Activated CD4-positive, alpha-beta T cell treated with anti-CD3 and anti-CD28 coated beads, Interleukin-2, amount 10 ng/mL, durations not matched to agents 24 days and 14 days (primary cell): ENCODE results near the gene ZRANB3. TPM values are rescaled to one million over a fixed set of nuclear protein-coding genes. Genes with fewer than 3 reads are reported as not detected.
"Not testable (repeated sequence)": the region's sequence is repeated elsewhere in the genome, so short reads cannot be mapped to it uniquely, and the experiment has no call there.

ENCODE experiments used
- DNase-seq: peaks from one replicate; pipeline ENCODE4 v3.0.0; 2022
- H3K27ac Mint-ChIP-seq: one replicate; pipeline ENCODE4 v1.8.0; 2022; ENCODE audit warnings: mild to moderate bottlenecking, mixed read lengths
- H3K27me3 Mint-ChIP-seq: one replicate; pipeline ENCODE4 v1.8.0; 2022; ENCODE audit warnings: mixed read lengths
- H3K36me3 Mint-ChIP-seq: one replicate; pipeline ENCODE4 v1.8.0; 2022; ENCODE audit warnings: low read depth, mild to moderate bottlenecking, mixed read lengths
- H3K4me1 Mint-ChIP-seq: one replicate; pipeline ENCODE4 v1.8.0; 2021; ENCODE audit warnings: mixed read lengths
- H3K4me3 Mint-ChIP-seq: one replicate; pipeline ENCODE4 v1.8.0; 2022; ENCODE audit warnings: mild to moderate bottlenecking, moderate library complexity, mixed read lengths
- H3K9me3 Mint-ChIP-seq: one replicate; pipeline ENCODE4 v1.8.0; 2021; ENCODE audit warnings: mixed read lengths
- intact Hi-C: fragments of 100-400 bp; cut with micrococcal nuclease; formaldehyde crosslinking; loops from one replicate; pipeline ENCODE4 v1.15.1; 2023
- total RNA-seq: library from RNA; stranded (reverse); gene quantifications from 2 replicates; pipeline ENCODE4 v1.2.3, GENCODE V29; 2022

The ZRANB3 gene
- total RNA-seq, 1 donor from 2014 or later: 6.8 TPM

DNA sequence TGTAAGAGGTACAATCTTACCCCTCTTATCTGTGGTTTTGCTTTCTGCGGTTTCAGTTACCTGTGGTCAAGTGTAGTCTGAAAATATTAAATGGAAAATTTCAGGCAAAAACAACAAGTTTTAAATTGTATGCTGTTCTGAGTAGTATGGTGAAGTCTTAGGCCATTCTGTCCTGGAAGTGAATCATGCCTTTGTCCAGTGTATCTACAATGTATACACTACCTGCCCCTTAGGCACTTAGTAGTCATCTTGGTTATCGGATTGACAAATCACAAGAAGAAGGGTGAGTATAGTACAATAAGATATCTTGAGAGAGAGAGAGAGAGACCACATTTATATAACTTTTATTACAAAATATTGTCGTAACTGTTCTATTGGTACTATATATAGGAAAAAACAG, 435.4 kb downstream of the ZRANB3 start:
- Mint-ChIP-seq H3K27me3 (no peaks in the 10 kb centered on the region), H3K4me1 (peaks cover 16% of the 10 kb centered on the region), H3K36me3 (peaks cover 34% of the 10 kb centered on the region), H3K4me3 (no peak overlapping the region), H3K27ac (no peak overlapping the region), H3K9me3 (peaks cover 5% of the 10 kb centered on the region)
- DNase-seq: no peak
- intact Hi-C loops: no loop called here

DNA sequence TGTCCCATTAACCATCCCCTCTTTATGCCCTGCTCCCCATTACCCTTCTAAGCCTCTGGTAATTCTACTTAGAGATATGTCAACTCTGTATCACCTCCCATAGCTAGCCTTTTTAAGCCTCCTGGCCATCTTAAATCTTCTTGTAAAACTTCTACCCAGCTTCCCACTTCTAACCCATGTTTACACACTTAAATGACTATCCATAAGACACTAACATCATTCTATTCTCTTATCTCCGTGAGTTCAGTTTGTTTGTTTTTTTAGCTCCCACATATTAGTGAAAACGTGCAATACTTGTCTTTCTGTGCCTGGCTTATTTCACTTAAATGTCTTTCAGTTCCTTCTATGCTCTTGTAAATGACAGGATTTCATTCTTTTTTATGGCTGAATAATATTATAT, 436.5 kb downstream of the ZRANB3 start:
- Mint-ChIP-seq H3K27me3 (no peaks in the 10 kb centered on the region), H3K27ac (no peak overlapping the region), H3K4me1 (peaks cover 11% of the 10 kb centered on the region), H3K36me3 (peaks cover 36% of the 10 kb centered on the region), H3K4me3 (no peak overlapping the region), H3K9me3 (peaks cover 6% of the 10 kb centered on the region)
- DNase-seq: no peak
- intact Hi-C loops: no loop called here

DNA sequence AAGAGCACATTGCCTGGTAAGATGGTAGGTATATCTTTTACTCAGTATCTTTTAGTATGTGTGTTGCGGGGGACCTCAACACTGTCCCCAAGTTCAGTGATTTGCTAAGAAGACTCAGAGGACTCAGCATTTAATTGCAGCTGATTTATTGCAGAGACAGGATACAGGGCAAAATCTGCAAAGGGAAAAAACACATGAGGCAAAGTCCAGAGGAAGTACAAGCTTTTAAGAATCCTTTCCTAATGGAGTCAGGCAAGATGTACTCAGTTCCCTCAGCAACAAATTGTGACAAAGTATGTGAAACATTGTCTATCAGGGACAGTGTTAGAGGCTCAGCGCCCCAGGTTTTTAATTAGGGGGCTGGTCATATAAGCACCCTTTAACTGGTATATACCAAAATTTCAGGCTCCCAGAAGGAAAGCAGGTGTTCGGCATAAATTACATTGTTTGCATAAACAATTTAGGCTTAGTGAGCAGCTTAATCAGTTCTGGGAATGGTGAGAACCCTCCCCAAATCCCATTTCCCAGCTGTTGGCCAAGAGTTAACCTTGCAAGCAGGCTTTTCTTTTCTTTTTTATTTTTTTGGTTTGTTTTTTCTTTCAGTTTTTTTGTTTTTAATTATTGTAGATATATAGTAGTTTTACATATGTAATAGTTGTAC, 437.2 kb downstream of the ZRANB3 start:
- no peak overlapping the region for H3K27ac Mint-ChIP-seq
- peaks cover 7% of the 10 kb centered on the region for H3K4me1 Mint-ChIP-seq
- no peak overlapping the region for H3K4me3 Mint-ChIP-seq
- H3K36me3 Mint-ChIP-seq: peaks cover 40% of the 10 kb centered on the region
- DNase-seq: no peak
- peaks cover 11% of the 10 kb centered on the region for H3K9me3 Mint-ChIP-seq
- intact Hi-C loops: no loop called here
- H3K27me3 Mint-ChIP-seq: no peaks in the 10 kb centered on the region

DNA sequence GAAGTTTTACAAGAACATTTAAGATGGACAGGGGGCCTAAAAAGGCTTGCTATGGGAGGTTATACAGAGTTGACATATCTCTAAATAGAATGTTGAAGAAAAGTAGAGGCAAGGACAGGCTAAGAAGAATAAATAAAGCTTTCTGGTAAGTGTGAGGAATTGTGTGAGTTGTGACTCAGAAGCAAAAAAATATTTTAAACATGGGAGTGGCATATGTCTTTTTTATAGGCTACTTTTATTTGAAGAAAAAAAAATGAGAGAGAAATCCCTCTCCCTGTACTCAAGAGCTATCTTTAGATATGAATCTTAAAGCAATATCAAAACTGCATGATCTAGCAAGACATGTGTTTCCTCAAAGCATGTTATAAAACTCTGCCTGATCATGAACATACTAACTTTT, 437.8 kb downstream of the ZRANB3 start:
- Mint-ChIP-seq H3K27ac (no peak overlapping the region), H3K4me1 (peaks cover 7% of the 10 kb centered on the region), H3K9me3 (peaks cover 11% of the 10 kb centered on the region), H3K4me3 (no peak overlapping the region), H3K36me3 (peaks cover 41% of the 10 kb centered on the region), H3K27me3 (no peaks in the 10 kb centered on the region)
- intact Hi-C loops: no loop called here
- no peak for DNase-seq

DNA sequence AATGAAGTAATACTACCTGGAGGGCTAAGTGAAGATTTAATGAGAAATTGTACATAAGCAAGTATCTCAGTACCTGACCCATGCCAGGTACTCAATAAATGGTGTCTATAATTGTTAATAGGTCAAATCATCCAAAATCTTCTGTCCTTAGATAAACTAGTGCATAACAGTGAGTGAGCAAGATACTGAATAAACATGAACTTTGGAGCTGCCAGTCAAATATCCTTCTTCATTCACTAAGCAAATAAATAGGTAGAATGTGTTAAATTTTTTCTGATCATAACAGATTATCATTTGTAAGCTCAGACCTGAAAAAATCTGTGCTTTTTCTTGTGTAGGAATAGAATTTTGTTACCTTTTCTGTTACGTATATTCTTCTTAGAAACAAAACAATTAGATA, 439.3 kb downstream of the ZRANB3 start:
- Mint-ChIP-seq H3K9me3 (peaks cover 11% of the 10 kb centered on the region), H3K36me3 (peaks cover 44% of the 10 kb centered on the region), H3K27ac (no peak overlapping the region), H3K4me3 (no peak overlapping the region), H3K27me3 (no peaks in the 10 kb centered on the region), H3K4me1 (peaks cover 5% of the 10 kb centered on the region)
- intact Hi-C loops: no loop called here
- no peak for DNase-seq

DNA sequence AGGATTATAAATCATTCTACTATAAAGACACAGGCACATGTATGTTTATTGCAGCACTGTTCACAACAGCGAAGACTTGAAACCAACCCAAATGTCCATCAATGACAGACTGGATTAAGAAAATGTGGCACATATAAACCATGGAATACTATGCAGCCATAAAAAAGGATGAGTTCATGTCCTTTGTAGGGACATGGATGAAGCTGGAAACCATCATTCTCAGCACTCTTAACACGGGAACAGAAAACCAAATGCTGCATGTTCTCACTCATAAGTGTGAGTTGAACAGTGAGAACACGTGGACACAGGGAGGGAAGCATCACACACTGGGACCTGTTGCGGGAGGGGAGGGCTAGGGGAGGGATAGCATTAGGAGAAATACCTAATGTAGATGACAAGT, 441.4 kb downstream of the ZRANB3 start:
- not testable (repeated sequence) for DNase-seq, H3K27me3 Mint-ChIP-seq

More for the DNA sequence above, 441.4 kb downstream of the ZRANB3 start:
- H3K27ac Mint-ChIP-seq, H3K4me3 Mint-ChIP-seq, intact Hi-C loops, H3K4me1 Mint-ChIP-seq: not testable (repeated sequence)
- Mint-ChIP-seq H3K36me3 (peaks cover 50% of the 10 kb centered on the region), H3K9me3 (peaks cover 14% of the 10 kb centered on the region)

Other genes with a start within 250 kb of the ZRANB3 start
- gene R3HDM1, start 266 bp upstream of the ZRANB3 start, total RNA-seq: 65.8 and 78.3 TPM in 2 replicates
- 116 and 127 TPM in 2 replicates for gene UBXN4, start 210.6 kb upstream of the ZRANB3 start, total RNA-seq